ENCODE data around the gene NMNAT2. TPM values are rescaled to one million over a fixed set of nuclear protein-coding genes. Genes with fewer than 3 reads are reported as not detected.

NMNAT2 gene
- total and polyA plus RNA-seq, 2 donors from 2014 or later, result 0.17 to 2.0 TPM

DNA sequence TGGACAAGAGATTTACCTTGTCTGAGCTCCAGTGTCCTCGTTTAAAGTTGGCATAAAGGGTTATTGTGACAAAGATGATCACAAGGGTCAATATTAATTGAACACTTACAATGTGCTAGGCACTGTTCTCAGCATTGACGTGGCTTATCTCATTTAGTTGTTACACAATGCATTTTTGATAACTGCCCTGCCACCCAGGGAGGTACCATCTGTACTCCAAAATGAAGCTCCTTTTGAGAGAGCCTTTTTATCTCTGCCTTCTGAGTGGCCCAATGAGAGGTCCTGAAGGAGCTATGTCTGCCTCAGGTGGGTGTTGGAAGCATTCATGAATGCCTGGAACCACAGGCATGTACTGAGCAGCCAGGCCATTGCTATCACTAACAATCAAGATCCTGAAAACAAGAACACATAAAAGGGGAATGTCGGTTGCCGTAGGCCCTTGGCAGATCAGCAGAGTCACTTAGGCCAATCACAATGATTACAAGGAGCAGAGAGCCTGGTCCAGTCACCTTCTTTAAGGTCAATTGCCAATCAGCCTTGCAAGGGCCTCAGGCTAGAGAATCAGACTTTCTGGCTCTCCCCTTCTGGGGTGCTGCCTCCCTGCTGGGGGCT lies 78.5 kb downstream of the NMNAT2 start:
- Histone ChIP-seq H3K36me3 (ENCODE audit: control insufficient read depth in 2 of 3, insufficient read depth in 3 of 3, low read length in 3 of 3) (no peaks in the 10 kb centered on the region), H3K9ac (ENCODE audit: low read length in 3 of 3) (no peak overlapping the region), H3K27ac (ENCODE audit: low read depth in 2 of 2, low read length in 2 of 2) (no peak overlapping the region), H3K4me1 (ENCODE audit: control insufficient read depth in 2 of 3, insufficient read depth in 2 of 3, low read depth in 1 of 3, low read length in 3 of 3) (no peaks in the 10 kb centered on the region), H3K27me3 (ENCODE audit: control insufficient read depth, insufficient read depth, low read length) (no peaks in the 10 kb centered on the region), H3K9me3 (ENCODE audit: control insufficient read depth in 2 of 3, insufficient read depth in 1 of 3, low read length in 3 of 3) (no peaks in the 10 kb centered on the region), H3K4me3 (ENCODE audit: low read length in 3 of 3) (no peak overlapping the region)
- no peak for FAIRE-seq
- no peak for TF ChIP-seq CTCF (IDR thresholded peaks at IDR 0.05; ENCODE audit: borderline replicate concordance, extremely low read depth, insufficient read depth)
- intact Hi-C loops (cut with DNase I), result no loop called here
- DNase-seq, result no peak

DNA sequence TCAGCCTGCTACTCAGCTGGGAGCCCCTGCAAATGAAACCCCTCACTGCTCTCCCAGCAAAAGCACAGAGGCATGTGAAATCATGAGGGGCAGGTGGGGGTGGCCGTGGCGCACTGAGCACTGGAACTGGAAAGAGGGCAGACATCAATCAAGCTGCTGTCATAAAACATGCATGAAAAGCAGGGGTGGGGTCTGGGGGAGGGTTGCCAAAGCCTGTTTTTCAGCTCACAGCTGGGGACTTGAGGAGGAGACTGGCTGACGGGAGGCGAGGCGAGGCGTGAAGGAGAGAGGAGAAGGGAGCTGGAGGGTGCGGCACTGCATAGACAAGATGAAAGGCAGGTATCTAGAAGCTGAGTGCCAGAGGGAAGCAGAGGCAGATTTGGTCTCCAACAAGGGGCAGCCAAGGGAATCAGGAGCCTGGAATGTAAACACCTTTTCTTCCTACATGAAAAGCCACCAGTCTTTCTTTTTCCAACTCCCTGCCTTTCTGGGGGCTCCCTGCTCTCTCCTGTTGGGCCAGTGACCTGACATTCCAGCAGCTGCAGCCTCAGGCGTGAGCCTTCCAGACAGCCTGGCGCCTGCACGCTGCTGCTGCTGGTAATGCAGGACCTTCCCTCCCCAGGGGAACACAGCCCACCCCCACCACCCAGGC lies 87.0 kb downstream of the NMNAT2 start:
- FAIRE-seq (no peak), DNase-seq (peak in 4 of 5 donors; percentile 83 to 90 (median 90))
- Histone ChIP-seq H3K9me3 (ENCODE audit: control insufficient read depth in 2 of 3, insufficient read depth in 1 of 3, low read length in 3 of 3) (no peaks in the 10 kb centered on the region), H3K27me3 (ENCODE audit: control insufficient read depth, insufficient read depth, low read length) (no peaks in the 10 kb centered on the region), H3K4me1 (ENCODE audit: control insufficient read depth in 2 of 3, insufficient read depth in 2 of 3, low read depth in 1 of 3, low read length in 3 of 3) (peaks cover 0 to 3% (median 0%) of the 10 kb centered on the region in 3 donors), H3K36me3 (ENCODE audit: control insufficient read depth in 2 of 3, insufficient read depth in 3 of 3, low read length in 3 of 3) (no peaks in the 10 kb centered on the region), H3K9ac (ENCODE audit: low read length in 3 of 3) (no peak overlapping the region), H3K4me3 (ENCODE audit: low read length in 3 of 3) (no peak overlapping the region), H3K27ac (ENCODE audit: low read depth in 2 of 2, low read length in 2 of 2) (no peak overlapping the region)
- TF ChIP-seq CTCF (IDR thresholded peaks at IDR 0.05; ENCODE audit: borderline replicate concordance, extremely low read depth, insufficient read depth), result no peak
- intact Hi-C loops (cut with DNase I), result no loop called here

DNA sequence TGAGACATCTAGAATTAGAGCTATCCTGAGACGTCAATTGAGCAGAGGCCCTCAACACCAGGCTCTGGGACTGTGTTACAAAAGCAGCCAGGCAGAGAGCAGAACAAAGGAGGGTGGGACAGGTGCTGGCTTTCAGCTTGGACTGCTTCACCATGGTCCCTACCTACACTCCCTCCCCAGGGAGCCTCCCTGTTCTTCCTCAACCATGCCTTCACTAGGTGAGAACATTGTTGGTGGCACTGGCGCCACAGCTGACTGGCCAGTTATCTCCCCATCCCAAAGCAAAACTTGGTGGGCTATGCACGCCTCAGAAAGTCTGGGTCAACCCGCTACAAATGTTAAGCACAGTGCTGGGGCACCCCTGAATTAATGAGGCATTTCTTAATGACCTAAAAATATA lies 87.8 kb downstream of the NMNAT2 start:
- intact Hi-C loops (cut with DNase I), result no loop called here
- Histone ChIP-seq H3K27ac (ENCODE audit: low read depth in 2 of 2, low read length in 2 of 2) (no peak overlapping the region), H3K27me3 (ENCODE audit: control insufficient read depth, insufficient read depth, low read length) (no peaks in the 10 kb centered on the region), H3K9ac (ENCODE audit: low read length in 3 of 3) (no peak overlapping the region), H3K4me3 (ENCODE audit: low read length in 3 of 3) (no peak overlapping the region), H3K4me1 (ENCODE audit: control insufficient read depth in 2 of 3, insufficient read depth in 2 of 3, low read depth in 1 of 3, low read length in 3 of 3) (peaks cover 0 to 3% (median 0%) of the 10 kb centered on the region in 3 donors), H3K9me3 (ENCODE audit: control insufficient read depth in 2 of 3, insufficient read depth in 1 of 3, low read length in 3 of 3) (no peaks in the 10 kb centered on the region), H3K36me3 (ENCODE audit: control insufficient read depth in 2 of 3, insufficient read depth in 3 of 3, low read length in 3 of 3) (no peaks in the 10 kb centered on the region)
- peak in 4 of 5 donors; percentile 60 to 69 (median 64) for DNase-seq
- no peak for TF ChIP-seq CTCF (IDR thresholded peaks at IDR 0.05; ENCODE audit: borderline replicate concordance, extremely low read depth, insufficient read depth)
- FAIRE-seq, result no peak
